HG02588 (cell line): ENCODE data around the gene TLR9.

Experiments
- ATAC-seq: cut with Tn5 transposase; IDR thresholded peaks from one replicate; pipeline ENCODE4 v1.9.1; 2021; ENCODE audit warnings: mild to moderate bottlenecking, moderate library complexity; ENCODE audit not compliant: unreplicated experiment

Gene TLR9

GRCh38 chr3:52176180-52176752 is 49.2 kb downstream of the TLR9 start:
- ATAC-seq, result no peak

DNA sequence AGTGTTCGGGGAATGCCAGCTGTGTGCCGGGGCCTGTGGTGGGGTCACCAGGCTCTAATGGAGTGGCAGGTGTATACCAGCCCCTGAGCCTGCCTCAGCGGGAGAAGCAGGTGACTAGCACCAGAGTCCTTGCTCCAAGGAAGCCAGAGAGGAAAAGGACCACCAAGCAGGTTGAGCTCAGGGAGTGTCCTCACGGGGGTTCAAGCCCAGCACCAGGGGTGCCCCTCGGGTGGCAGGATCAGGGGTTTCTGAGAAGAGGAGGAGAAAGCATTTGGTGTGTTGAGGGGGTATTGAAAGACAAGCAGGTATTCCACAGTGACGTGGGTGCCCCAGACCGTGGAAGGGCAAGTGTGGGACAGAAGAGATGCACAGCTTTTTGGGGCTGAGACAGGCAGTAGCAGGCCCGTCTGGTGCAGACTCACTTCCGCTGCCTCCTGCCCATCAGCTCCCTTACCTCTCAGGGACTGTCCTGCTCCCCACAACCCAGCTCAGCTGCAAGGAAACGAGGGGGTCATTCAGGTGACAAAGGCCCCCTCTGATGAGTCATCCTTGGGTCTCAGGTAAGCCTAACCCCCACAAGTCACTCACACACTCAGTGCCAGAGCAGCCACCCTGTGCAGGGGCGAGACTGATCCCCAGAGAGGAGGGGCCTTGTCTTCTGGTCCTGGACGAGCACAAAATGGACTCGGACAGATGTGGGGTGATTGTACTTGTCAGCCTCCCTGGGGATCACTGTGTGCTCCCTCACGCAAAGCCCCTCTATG is 49.8 kb downstream of the TLR9 start:
- ATAC-seq, result no peak

GRCh38 chr3:52174896-52175295 is 50.5 kb downstream of the TLR9 start:
- no peak for ATAC-seq

- no peak for ATAC-seq
Observed at GRCh38 chr3:52173101-52173500, 52.3 kb downstream of the TLR9 start.

- no peak for ATAC-seq
Observed at GRCh38 chr3:52172262-52172757, 53.1 kb downstream of the TLR9 start.

- ATAC-seq, result no peak
Observed at GRCh38 chr3:52171514-52172261, 53.8 kb downstream of the TLR9 start.
